Tibial artery (tissue), 4 donors: ENCODE data around the gene UPK1A.
A peak's percentile ranks its signal among the peaks of the same experiment; 100 is the strongest.

Experiments
- DNase-seq, 2 donors: peaks; one replicate each; pipeline ENCODE4 v3.0.0-alpha.2; 2019
- H3K27ac ChIP-seq, 2 donors: fragments of 200-600 bp; sonication (generic) in 1 of 2; 1 replicate in 1 of 2; 2 replicates in 1 of 2; pipeline ENCODE4 v1.5.1; 2018 to 2019; ENCODE audit warnings: mild to moderate bottlenecking in 1 of 2
- H3K27me3 ChIP-seq, 2 donors: fragments of 200-600 bp; sonication (generic) in 1 of 2; one replicate each; pipeline versions ENCODE4 v1.5.1 to v1.6.0; 2016 to 2019
- H3K36me3 ChIP-seq, 3 donors: fragments of 200-600 bp; sonication (generic) in 2 of 3; one replicate each; pipeline ENCODE4 v1.5.1; 2016 to 2019; ENCODE audit warnings: mild to moderate bottlenecking in 2 of 3
- H3K4me1 ChIP-seq, 4 donors: fragments of 200-600 bp; sonication (generic) in 2 of 4; 1 replicate in 3 of 4; 2 replicates in 1 of 4; pipeline ENCODE4 v1.5.1; 2016 to 2019
- H3K4me3 ChIP-seq, 2 donors: fragments of 200-600 bp; sonication (generic) in 1 of 2; 1 replicate in 1 of 2; 2 replicates in 1 of 2; pipeline ENCODE4 v1.5.1; 2018 to 2019; ENCODE audit warnings: mild to moderate bottlenecking in 2 of 2
- H3K9me3 ChIP-seq, 3 donors: fragments of 200-600 bp; sonication (generic) in 1 of 3; one replicate each; pipeline ENCODE4 v1.5.1; 2016 to 2019
- CTCF ChIP-seq, 2 experiments: fragments of 200-600 bp in 1 of 2; fragments of 450-650 bp in 1 of 2; IDR thresholded peaks; one replicate each; pipeline ENCODE4 v1.5.1; 2017 to 2019; ENCODE audit warnings: antibody characterized with exemption in 2 of 2, mild to moderate bottlenecking in 1 of 2, moderate library complexity in 1 of 2
- intact Hi-C: fragments of 100-400 bp; cut with DNase I; formaldehyde crosslinking; loops from one replicate; pipeline ENCODE4 v1.15.0; 2023; ENCODE audit warnings: low total_unique reads

Gene UPK1A

DNA sequence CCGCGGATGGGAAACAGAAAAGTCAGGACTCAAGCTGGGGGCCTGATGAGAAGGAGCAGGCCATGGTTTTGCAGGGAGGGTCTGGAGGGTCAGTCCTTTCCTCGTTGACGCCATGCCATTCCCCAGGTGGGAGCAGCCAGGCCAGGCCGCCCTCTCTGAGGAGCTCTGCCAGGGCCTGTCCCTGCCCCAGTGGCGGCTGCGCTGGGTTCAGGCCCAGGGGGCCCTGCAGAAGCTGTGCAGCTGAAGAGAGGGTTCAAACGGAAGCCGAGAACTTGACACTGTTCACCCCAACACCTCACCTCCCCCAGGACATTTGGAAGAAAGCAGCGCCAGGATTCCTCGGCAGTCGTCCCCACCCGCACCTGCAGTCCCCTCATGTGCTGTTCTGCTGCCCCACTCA lies 43.6 kb upstream of the UPK1A start:
- Histone ChIP-seq H3K27me3 (no peaks in the 10 kb centered on the region), H3K9me3 (no peaks in the 10 kb centered on the region), H3K4me3 (no peak overlapping the region), H3K36me3 (peaks cover 0 to 41% (median 15%) of the 10 kb centered on the region in 3 donors), H3K27ac (no peak overlapping the region), H3K4me1 (peaks cover 0 to 2% (median 0%) of the 10 kb centered on the region in 4 donors)
- no peak for TF ChIP-seq CTCF (IDR thresholded peaks at IDR 0.05)
- DNase-seq, result no peak
- intact Hi-C loops, result no loop called here

DNA sequence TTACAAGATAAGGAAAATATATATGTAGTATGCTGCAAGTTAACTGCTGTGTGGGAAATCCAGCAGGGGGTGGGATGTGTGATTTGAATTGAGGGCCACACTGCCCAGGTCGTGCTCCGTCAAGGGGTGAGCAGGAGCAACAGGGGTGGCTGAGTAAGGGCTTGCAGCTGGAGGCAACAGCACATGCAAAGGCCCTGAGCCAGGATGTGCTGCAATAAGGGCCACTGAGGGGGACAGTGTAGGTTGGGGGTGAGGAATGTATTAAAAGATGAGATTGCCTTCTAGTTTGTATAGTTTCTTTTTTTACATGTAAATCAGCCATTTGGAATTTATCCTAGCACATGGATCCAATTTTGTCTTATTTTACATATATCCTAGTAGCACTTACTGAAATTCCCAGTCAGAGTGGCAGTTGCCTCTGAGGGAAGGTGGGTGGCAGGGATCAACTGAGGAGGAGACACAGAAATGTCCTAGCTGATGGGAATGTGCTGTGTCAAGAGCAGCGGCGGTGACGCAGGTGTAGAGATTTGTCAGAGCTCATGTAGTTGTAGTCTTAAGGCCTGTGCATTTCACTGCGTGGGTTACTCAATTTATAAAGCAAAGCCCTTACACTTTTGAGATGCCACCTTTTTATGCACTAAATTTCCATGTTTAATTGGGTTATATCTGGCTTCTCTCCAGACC lies 42.8 kb upstream of the UPK1A start:
- Histone ChIP-seq H3K4me1 (peaks cover 0 to 8% (median 3%) of the 10 kb centered on the region in 4 donors), H3K27ac (no peak overlapping the region), H3K4me3 (no peak overlapping the region), H3K36me3 (peaks cover 0 to 34% (median 15%) of the 10 kb centered on the region in 3 donors), H3K27me3 (no peaks in the 10 kb centered on the region), H3K9me3 (no peaks in the 10 kb centered on the region)
- intact Hi-C loops, result no loop called here
- TF ChIP-seq CTCF (IDR thresholded peaks at IDR 0.05), result no peak
- no peak for DNase-seq

GRCh38 chr19:35628264-35628564 lies 38.1 kb upstream of the UPK1A start:
- peaks cover 3 to 26% (median 18%) of the 10 kb centered on the region in 4 donors for H3K4me1 ChIP-seq
- no peak for DNase-seq
- intact Hi-C loops, result loop anchor here (2.0 to 5.0 kb wide), 3 partner anchors 15 to 81 kb away; partner anchors contain the start of genes HAUS5 and TMEM147
- no peaks in the 10 kb centered on the region for H3K9me3 ChIP-seq
- peak overlapping the region; percentile 89 to 91 for H3K27ac ChIP-seq
- TF ChIP-seq CTCF (IDR thresholded peaks at IDR 0.05), result no peak
- H3K36me3 ChIP-seq, result peaks cover 22 to 32% (median 29%) of the 10 kb centered on the region in 3 donors
- peak overlapping the region; percentile 93 to 100 for H3K4me3 ChIP-seq
- no peaks in the 10 kb centered on the region for H3K27me3 ChIP-seq

GRCh38 chr19:35628565-35629331 lies 37.6 kb upstream of the UPK1A start, which contains the start of gene RBM42:
TSS of gene RBM42 (plus strand) at chr19:35629036. CDS start at chr19:35629154, 118 bp downstream.
- intact Hi-C loops, result loop anchor here (2.0 to 5.0 kb wide), 3 partner anchors 16 to 81 kb away; partner anchors contain the start of genes HAUS5 and TMEM147
- no peaks in the 10 kb centered on the region for H3K27me3 ChIP-seq
- TF ChIP-seq CTCF (IDR thresholded peaks at IDR 0.05), result peak in 1 of 2 experiments; percentile 22
- peaks cover 28 to 37% (median 34%) of the 10 kb centered on the region in 3 donors for H3K36me3 ChIP-seq
- DNase-seq, result peak; percentile 98
- peak within 1 kb of the TSS; percentile 93 to 100 for H3K4me3 ChIP-seq
- peaks cover 3 to 26% (median 18%) of the 10 kb centered on the region in 4 donors for H3K4me1 ChIP-seq
- peak within 1 kb of the TSS; percentile 89 to 91 for H3K27ac ChIP-seq
- no peaks in the 10 kb centered on the region for H3K9me3 ChIP-seq

DNA sequence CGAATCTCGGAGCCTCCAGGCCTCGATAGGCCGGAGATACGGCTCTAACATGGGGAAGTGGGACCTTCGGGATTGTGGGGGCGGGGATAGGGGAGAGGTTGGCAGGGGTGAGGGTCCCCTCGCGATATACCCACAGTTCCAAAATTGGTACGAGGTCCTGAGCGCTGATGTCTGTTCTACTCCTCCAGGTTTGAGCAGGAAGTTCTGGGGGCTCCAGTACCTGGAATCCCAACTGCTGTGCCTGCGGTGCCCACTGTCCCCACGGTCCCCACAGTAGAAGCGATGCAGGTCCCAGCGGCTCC lies 37.0 kb upstream of the UPK1A start:
- TF ChIP-seq CTCF (IDR thresholded peaks at IDR 0.05), result no peak
- H3K27ac ChIP-seq, result peak overlapping the region; percentile 89 to 91
- no peak for DNase-seq
- H3K27me3 ChIP-seq, result no peaks in the 10 kb centered on the region
- H3K4me1 ChIP-seq, result peaks cover 3 to 26% (median 18%) of the 10 kb centered on the region in 4 donors
- H3K9me3 ChIP-seq, result no peaks in the 10 kb centered on the region
- intact Hi-C loops, result loop anchor here (2.0 to 5.0 kb wide), 3 partner anchors 16 to 82 kb away; partner anchors contain the start of genes HAUS5 and TMEM147
- peak overlapping the region; percentile 93 to 100 for H3K4me3 ChIP-seq
- peaks cover 33 to 43% (median 39%) of the 10 kb centered on the region in 3 donors for H3K36me3 ChIP-seq
